HG03159 (cell line): Measurements from ENCODE around the gene DNAAF2.
A peak's percentile ranks its signal among the peaks of the same experiment; 100 is the strongest.
"Not testable (repeated sequence)": the region's sequence is repeated elsewhere in the genome, so short reads cannot be mapped to it uniquely, and the experiment has no call there.

Experiments
- ATAC-seq: cut with Tn5 transposase; IDR thresholded peaks from one replicate; pipeline ENCODE4 v1.9.1; 2021; ENCODE audit warnings: mild to moderate bottlenecking, moderate library complexity; ENCODE audit not compliant: unreplicated experiment

DNAAF2 gene

DNA sequence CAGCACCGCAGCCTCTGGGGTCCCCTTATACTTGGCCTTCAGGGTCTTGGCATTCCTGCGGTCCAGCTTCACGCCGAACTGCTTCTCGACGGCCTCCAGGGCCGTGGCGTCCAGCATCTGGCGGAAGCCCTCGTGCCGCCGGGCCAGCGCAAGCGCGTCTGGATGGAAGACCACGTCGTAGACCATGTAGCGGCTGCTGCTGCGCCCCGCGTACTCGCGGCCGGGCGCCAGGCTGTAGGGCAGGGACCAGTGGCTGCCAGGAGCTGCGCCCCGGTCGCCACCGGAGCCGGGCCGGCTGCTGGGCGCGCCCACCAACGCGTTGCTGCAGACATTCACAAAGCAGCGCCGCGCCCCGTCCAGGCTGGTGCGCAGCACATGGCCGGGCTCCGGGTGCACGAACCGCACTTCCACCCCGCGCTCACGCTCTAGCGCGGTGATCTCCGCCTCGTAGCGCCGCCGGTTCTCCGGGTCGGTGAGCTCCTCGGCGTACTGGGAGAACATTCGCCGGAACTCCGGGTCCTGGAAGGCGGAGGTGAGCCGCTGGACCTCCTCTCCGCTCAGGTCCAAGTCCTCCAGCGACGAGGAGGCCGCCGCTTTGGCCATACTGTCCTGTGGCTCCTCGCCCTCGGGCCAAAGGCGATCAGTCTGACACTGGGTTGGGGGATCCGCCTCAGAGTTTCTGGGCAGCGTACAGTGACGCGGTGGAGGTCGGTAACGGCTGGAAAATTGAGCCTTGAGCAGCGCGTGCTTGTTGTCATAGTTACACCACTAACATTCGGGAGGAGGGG lies at the start of gene DNAAF2:
Gene DNAAF2 (minus strand): TSS at position 698 of the 788 bp plus-strand sequence. CDS start 95 bp downstream, at position 603.
- ATAC-seq: peak; percentile 32

- ATAC-seq: no peak
Observed at GRCh38 chr14:49679271-49679670, 44.2 kb upstream of the DNAAF2 start.

DNA sequence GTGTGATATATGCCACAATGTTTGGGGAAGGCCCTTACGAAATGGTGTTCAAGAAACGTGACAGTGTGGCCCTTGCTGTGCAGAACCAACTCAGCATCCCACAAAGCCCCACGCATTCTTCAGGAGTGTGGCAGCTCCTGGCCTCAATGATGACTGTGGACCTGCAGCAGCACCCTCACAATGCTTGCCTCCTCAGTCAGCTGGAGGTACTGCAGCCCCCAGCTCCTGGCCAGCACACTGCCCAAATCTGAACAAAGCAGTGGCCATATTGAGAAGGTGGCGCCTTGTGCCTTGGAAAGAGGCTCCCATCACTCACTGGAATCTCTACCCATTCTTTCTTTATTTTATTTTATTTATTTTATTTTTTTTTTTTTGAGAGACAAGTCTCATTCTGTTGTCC lies 42.6 kb upstream of the DNAAF2 start:
- ATAC-seq: no peak

DNA sequence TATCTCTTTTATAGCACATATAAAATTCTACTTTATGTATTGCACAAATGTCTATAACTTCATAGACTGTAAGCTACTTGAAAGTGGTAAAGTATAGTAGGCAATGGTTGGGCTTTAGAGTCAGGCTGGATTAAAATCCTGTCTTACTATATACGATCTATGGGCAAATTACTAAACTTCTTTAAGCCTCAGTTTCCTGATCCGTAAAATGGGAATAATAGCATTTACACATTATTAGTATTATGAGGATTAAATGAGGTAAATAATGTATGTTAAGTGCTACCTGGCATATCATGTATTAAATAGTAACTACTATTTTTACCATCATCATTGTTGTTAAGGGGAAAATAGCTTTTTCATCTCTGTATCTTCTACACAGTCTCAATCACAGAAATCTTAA lies 38.5 kb upstream of the DNAAF2 start:
- no peak for ATAC-seq

- ATAC-seq: no peak
Observed at GRCh38 chr14:49670475-49670874, 35.4 kb upstream of the DNAAF2 start.

DNA sequence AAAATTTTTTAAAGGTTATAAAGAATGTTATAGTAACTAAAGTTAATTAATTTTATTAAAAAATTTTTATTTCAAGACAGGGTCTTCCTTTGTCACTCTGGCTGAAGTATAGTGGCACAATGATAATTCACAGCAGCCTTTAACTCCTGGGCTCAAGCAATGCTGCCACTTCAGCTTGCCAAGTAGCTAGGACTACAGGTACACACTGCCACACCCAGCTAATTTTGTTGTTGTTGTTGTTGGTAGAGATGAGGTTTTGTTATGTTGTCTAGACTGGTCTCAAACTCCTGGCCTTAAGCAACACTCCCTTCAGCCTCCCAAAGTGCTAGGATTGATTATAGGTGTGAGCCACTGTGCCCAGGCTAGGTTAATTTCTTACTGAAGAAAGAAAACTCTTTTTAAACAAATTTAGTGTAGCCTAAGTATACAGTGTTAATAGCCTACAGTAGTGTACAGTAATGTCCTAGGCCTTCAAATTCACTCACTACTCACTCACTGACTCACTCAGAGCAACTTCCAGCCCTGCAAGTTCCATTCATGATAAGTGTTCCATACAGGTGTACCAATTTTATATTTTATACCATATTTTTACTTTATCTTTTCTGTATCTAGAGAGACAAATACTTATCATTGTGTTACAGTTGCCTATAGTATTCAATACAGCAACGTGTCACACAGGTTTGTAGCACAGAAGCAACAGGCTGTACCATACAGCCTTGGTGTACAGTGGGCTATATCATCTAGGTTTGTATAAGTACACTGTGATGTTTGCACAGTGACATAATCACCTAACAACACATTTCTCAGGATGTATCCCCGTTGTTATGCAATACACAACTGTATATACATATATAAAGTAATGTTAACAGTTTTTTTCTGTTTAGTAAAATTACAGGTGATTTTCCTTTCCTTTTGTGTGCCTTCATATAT lies 24.7 kb upstream of the DNAAF2 start:
- no peak for ATAC-seq

GRCh38 chr14:49657500-49657899 lies 22.5 kb upstream of the DNAAF2 start:
- ATAC-seq: not testable (repeated sequence)

- ATAC-seq: no peak
Observed at GRCh38 chr14:49654511-49654910, 19.5 kb upstream of the DNAAF2 start.

DNA sequence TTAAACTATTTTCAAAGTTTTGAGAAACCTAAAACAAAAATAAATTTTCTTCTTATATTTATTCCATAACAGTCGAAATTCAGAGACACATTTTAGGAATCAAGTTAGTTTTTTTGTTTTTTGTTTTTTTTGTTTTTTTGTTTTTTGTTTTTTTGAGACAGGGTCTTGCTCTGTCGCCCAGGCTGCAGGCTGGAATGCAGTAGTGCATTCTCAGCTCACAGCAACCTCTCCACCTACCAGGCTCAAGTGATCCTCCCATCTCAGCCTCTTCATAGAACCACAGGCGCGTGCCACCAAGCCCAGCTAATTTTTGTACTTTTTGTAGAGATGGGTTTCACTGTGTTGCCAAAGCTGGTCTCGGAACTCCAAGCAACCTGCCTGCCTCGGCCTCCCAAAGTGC lies 18.5 kb upstream of the DNAAF2 start:
- ATAC-seq: no peak

DNA sequence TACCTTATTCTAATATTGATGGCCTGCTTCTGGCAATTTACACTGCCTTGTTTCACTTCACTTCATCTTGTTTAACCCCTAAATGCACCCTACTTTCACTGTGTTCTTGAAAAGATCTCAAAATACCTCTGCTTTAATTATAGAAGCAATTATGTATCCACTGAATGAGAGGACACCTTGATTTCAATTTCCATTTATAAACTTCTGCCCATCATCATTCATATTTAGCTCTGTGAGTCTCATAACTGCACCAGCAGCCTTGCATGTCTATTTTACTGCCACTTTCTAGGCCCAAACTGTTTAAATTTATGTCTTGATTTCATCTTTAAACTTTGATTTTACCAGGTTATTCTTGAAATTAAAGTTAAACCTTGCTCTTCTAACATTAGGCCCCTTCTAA lies 7.1 kb upstream of the DNAAF2 start:
- no peak for ATAC-seq

DNA sequence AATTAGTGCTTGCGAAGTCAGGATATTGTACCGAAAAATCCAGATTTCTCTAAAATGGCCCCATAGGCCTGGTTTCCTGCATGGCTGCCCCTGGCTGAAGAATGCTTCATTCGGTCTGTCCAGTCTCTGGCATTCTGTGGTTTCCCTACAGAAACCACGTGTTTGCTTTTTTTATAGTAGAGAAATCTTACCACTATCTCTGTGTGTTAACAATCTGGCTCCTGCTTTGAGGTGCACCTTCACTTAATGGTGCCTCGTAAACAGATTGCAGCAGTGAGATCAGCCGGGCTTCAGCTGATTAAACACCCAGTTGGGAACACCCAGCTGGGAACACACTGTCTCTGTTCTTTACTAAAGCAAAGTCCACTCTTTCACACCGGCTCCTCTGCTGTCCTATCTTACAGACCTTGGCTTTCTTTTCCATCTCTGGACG lies 6.7 kb upstream of the DNAAF2 start:
- no peak for ATAC-seq

GRCh38 chr14:49640540-49641417 lies 5.7 kb upstream of the DNAAF2 start:
- ATAC-seq: no peak

GRCh38 chr14:49637534-49638078 lies 2.6 kb upstream of the DNAAF2 start:
- ATAC-seq: no peak

GRCh38 chr14:49636866-49637265 lies 1.8 kb upstream of the DNAAF2 start:
- no peak for ATAC-seq

- ATAC-seq: peak; percentile 78
Observed at GRCh38 chr14:49633640-49634546, 1.2 kb downstream of the DNAAF2 start.

GRCh38 chr14:49623941-49624839 lies 10.9 kb downstream of the DNAAF2 start:
- ATAC-seq: no peak

DNA sequence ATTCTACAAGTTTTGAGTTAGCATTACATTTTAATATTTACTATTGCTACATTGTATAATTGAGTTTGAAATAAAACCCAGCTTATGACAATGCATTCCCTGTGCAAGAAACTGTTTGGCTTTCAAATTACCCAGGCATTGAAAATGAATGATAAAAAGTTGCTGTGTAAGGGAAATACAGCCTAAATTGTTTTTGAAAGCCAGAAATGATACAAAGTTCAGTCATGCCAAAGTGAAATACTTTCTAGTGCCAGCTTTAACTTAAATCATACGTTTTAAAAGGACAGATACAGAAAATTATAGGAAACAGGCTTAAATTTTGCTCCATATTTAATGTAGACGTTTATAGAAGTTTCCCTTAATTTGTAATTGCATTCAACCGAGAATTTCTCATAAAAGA lies 11.7 kb downstream of the DNAAF2 start:
- ATAC-seq: no peak

GRCh38 chr14:49622022-49622607 lies 12.9 kb downstream of the DNAAF2 start:
- no peak for ATAC-seq
